GM18526 (cell line): Measurements from ENCODE around the gene CATSPERE.

Source experiments
- POLR2A ChIP-seq: IDR thresholded peaks from 3 replicates; pipeline ENCODE4 v1.6.1; 2011; ENCODE audit not compliant: insufficient read length; ENCODE audit errors: extremely low read depth

Gene CATSPERE

DNA sequence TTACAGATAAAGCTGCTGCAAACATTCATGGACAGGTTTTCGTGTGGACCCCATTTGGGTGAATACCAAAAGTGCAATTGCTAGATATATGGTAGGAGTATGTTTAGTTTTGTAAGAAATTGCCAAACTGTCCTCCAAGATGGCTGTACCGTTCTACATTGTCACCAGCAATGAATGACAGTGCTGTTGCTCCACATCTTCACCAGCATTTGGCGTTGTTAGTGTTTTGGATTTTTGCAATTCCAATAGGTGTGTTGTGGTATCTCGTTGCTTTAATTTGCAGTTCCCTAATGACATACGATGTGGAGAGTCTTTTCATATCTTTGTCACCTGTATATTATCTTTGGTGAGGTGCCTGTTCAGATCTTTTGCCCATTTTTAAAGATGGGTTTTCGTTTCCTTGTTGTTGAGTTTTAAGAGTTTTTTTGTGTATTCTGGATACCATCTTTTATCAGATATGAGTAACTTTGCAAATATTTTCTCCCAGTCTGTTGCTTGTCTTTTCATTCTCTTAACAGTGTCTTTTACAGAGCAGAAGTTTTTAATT lies 12.1 kb downstream of the CATSPERE start:
- no peak for TF ChIP-seq POLR2A

DNA sequence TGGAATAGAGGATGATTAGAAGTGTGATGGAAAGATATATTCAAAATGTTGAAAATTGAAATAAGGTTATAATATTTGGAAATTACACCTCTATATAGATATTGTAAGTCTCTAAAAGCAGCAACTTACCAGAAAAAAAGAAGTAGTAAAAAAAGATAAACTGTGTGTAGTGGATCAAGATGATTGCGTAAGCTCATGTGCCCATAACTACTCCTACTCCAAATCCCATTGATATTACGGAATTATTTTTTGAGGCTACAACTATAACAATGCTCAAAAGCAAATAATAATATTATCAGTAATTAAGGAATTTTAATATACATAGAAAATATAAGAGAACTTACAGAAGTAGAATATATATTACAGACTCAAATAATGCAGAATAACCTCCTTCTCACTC lies 33.6 kb downstream of the CATSPERE start:
- no peak for TF ChIP-seq POLR2A

DNA sequence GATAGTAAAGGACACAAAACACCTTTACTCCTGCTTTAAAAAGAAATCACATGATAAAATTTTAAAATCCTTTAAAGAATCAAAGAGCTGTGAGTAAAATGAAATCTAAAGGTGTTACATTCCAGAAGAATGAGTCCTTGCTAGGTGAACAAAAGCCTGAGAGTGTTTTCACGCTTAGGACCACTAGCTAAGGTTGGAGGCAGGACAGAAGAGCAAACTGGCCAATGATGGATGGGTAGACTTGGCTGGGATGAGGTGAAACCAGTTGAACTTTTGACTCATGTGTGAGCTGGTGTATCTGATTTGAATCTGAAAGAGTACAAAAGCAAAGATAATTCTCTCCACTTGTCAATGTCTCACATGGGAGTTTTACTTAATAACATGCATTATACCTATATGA lies 35.1 kb downstream of the CATSPERE start:
- TF ChIP-seq POLR2A = no peak

DNA sequence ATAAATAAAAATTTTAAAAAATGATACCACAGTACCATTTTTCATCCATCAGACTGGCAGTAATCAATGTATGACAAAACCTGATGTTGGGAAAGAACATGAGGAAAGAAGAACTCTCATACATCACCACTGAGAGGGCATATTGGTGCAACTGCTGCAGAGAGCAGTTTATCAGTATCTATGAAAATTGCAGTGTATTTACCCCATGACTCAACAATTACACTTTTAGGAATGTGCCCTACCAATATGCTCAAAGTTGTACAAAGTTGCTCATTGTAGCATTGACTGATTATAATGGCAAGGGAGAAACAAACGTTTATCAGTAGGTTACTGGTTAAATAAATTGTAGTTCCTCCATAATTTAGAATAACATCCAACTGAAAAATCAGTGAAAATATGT lies 36.7 kb downstream of the CATSPERE start:
- no peak for TF ChIP-seq POLR2A

DNA sequence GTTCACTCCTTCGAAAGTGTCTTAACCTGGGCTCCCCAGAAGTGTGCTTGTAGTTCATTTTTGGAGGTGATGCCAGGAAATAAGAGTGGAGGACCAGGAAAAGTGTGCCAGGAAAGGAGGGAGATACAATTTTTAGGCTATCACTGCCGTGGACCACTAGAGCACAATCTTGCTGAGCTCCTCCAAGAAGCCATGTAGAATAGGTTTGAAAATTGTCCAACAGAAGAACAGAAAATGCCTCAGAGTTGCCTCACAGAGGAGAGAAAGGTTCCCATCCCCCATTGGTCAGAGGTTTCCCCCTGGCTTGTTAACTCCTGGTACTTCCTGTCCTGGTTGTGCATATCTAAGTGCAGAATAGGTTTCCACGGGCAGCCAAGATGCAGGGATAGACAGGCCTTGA lies 41.6 kb downstream of the CATSPERE start:
- no peak for TF ChIP-seq POLR2A

DNA sequence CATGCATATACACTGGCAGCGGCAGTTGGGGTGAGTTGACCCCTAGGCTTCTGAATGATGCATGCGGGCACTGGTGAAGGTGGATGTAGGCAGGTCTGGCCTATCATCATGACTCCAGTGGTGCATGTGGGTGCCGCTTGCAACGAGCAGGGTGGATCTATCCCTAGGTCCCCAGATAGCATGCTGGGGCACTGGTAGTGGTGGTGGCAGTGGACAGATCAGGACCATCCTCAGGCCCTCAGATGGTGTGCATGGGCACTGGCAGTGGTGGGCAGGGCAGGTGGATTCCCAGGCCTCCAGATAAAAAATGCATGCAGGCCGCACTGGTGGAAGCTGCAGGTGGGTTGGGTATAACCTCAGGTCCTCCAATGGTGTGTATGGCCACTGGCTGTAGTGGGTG lies 52.4 kb downstream of the CATSPERE start:
- no peak for TF ChIP-seq POLR2A

DNA sequence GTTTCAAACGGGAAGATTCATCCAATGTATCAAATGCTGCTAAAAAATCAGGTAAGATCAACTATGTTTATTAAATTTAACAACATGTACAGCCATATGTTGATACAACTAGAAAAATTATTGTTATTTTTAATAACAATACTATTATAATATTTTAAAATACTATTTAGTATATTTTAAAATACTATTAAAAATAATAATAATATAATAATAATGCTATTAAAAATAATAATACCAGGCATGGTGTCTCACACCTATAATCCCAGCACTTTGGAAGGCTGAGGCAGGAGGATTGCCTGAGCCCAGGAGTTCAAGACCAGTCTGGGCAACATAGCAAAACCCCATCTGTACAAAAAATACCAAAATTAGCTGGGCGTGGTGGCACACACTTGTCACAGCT lies 54.6 kb downstream of the CATSPERE start:
- no peak for TF ChIP-seq POLR2A

DNA sequence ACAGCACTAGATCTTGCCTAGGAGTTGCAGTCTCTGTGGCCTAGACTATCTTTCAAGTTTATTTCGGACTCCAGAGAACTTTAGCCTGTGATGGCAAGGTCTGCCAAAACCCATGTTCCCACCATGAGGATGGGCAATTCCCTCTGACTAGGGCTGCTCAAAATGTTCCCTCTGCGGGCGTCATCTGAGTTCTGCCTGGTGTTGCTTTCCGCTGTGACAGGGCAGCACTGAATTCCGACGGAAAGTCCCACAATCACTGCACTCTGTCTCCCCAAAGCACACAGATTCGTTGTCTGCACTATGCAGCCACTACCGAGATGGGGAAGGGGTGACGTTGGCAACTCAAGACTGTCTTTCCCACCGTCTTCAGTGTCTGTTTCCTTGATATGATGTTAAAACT lies 75.2 kb downstream of the CATSPERE start:
- TF ChIP-seq POLR2A = no peak

DNA sequence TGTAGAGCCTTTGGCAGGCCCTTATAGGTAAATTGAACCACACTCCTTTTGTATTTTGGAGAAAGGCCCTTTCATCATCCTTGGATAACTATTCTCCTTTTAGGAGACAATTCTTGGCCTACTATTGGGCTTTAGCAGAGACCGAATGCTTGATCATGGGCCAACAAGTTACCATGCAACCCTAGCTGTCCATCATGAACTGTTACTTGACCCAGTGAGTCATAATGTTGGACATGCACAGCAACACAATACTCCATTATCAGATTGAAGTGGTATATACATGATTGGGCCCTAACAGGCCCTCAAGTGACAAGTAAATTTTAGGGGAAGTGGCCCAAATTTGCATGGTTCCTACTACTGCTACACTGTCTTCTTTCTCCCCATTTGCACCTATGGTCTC lies 84.4 kb downstream of the CATSPERE start:
- TF ChIP-seq POLR2A = no peak

DNA sequence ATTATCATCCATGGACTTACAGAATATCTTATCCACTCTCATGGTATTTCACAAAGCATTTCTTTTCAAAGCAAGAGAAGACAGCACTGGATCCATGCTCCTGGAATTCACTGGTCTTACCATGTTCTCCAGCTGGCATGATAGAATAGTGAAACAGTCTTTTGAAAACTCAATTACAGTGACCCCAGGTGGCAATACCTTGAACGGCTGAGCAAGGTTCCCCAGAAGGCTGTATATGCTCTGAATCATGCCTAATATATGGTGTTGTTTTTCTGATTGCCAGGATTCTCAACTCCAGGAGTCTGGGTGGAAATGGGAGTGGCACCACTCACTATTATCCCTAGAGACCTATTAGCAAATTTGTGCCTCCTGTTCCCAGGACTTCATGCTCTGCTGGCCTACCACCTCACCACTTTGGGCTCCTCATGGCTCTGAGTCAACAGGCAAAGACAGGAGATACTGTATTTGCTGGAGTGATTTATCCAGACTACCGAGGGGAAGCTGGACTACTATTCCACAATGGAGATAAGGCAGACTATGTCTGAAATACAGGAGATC lies 87.6 kb downstream of the CATSPERE start:
- no peak for TF ChIP-seq POLR2A

DNA sequence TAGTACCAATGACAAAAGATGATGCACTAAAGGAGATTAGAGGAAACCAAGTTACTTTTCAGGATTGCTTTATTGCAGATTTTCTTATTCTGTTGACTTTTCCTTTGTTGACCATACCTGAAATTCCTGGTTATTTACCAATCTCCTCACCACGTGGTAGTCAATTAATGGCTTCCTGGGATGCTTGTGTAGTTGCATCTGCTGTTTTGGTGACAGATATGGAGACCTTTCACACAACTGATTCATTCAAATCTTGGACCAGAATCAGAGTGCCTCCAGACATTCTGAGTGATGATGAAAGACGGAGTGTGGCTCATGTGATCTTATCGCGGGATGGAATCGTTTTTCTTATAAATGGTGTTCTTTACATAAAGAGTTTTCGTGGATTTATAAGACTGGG lies 91.3 kb downstream of the CATSPERE start:
- no peak for TF ChIP-seq POLR2A

DNA sequence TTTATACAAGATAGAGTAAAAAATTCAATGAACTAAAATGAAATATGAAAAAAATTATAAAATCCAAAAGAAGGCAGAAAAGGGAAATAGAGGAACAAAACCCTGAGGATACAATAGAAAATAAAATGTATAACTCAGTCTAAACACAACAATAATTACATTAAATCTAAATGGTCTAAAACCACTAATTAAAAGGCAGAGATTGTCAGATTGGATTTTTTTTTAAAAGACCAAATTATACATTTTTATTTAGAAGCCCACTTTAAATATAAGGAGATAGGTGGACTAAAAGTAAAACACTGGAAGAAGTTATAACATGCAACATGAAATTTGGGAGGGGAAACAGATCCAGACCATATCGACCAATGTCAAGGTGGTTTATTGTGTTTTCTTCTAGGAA lies 95.2 kb downstream of the CATSPERE start:
- no peak for TF ChIP-seq POLR2A

DNA sequence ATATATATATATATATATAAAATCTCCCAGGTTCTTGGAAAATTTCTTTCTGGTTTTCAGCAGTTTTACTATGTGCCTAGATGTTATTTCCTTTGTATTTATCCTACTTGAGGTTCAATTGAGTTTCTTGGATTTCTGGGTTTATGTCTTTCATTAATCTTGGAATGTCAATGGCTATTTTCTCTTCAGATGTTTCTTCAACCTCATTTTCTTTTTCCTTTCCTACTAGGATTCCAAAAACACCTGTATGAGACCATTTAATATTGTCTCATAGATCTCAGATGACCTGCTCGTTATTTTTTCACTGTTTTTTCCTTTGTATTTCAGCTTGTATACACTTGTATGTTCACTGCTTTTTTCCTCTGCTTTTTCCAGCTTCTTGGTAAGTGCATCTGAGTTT lies 96.5 kb downstream of the CATSPERE start:
- no peak for TF ChIP-seq POLR2A

DNA sequence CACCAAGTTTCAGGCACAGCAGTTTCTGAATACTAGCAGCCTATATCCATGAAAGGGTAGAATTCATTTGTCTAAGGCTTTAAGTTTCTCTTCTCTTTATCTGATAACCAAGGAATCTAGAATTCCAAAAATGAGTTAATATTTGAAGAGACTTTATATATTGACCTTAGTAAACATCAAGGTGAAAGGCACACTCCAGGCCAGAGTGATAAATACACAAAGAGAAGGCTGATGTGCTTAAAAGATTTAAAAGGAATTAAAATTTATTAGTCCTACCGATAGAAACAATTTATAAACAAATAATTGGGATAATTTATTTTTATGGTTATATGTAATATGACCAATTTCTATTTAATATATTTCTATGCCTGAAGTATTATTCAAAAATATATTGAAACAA lies 98.5 kb downstream of the CATSPERE start:
- no peak for TF ChIP-seq POLR2A

DNA sequence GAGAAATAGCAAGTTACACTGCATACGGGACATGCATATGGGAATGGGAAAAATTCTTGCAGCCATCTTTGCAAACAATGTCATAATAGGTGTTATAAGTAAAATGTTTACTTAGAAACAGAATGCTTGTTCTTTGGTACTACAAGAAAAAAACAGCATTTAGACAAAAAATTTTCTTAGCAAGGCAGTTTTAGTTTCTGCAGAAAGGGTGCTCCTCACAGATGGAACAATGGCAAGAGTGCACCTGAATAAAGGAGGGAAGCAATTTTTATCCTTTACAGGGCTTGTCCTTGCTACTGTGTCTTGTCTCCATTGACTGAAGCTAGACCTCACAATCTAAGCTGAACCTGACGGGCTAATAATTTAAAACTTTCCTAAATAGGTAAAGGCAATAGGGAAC lies 112.7 kb downstream of the CATSPERE start:
- TF ChIP-seq POLR2A = no peak

DNA sequence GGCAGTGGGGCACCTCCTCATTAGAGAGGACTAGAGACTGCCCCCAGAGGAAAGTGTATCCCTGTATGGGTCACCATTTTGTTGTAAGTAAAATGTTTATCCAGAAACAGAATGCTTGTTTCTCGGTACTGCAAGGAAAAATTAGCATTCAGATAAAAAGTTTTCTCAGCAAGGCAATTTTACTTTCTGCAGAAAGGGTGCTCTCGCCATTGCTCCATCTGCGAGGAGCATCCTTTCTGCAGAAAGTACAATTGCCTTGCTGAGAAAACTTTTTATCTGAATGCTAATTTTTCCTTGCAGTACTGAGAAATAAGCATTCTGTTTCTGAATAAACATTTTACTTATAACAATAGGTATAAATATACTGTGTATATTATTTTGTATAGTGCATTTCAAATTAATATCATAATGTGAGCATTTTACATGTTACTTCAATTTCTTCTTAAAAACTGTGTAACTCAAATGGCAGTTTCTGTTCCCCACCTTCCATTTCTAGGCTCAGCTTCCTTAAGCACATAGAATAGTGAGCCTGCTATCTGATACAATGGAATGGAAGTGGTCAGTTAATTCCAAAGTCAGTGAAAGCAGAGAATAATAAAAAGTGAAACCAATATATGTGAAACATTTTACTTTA lies 115.3 kb downstream of the CATSPERE start:
- TF ChIP-seq POLR2A = no peak
